ENCODE measurements around the gene ITM2B.
A peak's percentile ranks its signal among the peaks of the same experiment; 100 is the strongest.

The ITM2B gene

DNA sequence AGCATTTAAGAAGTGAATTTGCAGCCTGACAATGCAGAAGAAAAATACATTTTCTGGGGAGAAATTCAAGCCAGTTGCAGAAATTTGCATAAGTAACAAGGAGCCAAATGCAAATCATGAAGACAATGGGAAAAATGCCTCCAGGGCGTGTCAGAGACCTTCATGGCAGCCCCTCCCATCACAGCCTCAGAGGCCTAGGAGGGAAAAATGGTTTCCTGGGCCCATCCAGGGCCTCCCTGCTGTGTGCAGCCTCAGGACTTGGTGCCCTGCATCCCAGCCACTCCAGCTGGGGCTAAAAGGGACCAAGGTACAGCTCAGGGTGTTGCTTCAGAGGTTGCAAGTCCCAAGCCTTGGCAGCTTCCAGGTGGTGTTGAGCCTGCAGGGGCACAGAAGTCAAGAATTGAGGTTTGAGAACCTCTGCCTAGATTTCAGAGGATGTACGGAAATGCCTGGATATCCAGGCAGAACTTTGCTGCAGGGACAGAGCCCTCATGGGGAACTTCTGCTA, 16.7 kb upstream of the ITM2B start:
- no peak overlapping the region for H3K4me3 ChIP-seq (ENCODE audit: low read length)
- TF ChIP-seq ZNF274 (IDR thresholded peaks at IDR 0.05; ENCODE audit: low read depth, low read length): no peak

DNA sequence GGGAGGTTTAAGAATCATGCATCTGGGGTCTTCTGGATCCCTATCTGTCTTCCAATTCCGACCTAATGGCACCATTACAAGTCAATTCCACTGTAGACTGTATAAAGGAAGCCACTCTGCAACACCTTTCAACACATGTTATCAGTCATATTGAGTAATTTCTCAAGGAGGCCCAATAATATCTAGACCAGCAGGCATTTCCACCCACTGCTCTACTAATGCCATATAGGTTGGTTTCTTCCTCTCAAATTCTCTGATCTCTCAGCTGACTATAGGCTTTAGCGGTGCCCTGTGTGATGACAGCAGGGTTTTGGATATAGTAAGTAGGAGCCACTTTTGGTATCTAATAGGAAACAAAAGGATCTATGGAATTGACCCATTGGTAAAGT, 12.4 kb upstream of the ITM2B start:
- H3K4me3 ChIP-seq (ENCODE audit: low read length): no peak overlapping the region
- TF ChIP-seq ZNF274 (IDR thresholded peaks at IDR 0.05; ENCODE audit: low read depth, low read length): no peak

- H3K4me3 ChIP-seq (ENCODE audit: low read length): peak overlapping the region; percentile 42; the same call in 1 of the 2 replicates
- no peak for TF ChIP-seq ZNF274 (IDR thresholded peaks at IDR 0.05; ENCODE audit: low read depth, low read length)
Observed at GRCh38 chr13:48220981-48221685, 11.9 kb upstream of the ITM2B start.

DNA sequence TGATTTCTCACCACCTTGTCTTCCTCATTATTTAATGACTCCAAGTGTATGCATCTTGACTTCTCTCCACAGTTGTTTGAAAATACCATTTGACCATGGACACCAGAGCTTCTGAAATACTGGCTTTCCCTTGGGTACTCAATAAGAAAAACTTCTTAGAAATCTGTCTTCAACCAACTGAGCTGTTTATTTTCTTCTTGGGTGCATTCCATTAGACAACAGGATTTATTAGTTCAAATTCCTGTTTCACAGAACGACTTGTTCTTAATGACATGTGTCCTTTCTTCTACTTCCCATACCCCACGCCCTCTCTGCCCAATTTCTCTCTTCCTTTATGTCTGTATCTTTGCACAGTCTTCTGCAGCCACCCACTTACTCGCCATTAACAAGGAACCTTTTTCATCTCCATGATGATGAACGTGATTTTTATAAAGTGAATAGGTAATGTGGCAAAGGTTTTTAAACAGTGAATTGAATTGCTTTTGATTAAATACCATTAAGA, 11.3 kb upstream of the ITM2B start:
- H3K4me3 ChIP-seq (ENCODE audit: low read length): no peak overlapping the region; the same call in 1 of the 2 replicates
- no peak for TF ChIP-seq ZNF274 (IDR thresholded peaks at IDR 0.05; ENCODE audit: low read depth, low read length)

- no peak overlapping the region for H3K4me3 ChIP-seq (ENCODE audit: low read length)
Observed at GRCh38 chr13:48222358-48223301, 10.4 kb upstream of the ITM2B start.

DNA sequence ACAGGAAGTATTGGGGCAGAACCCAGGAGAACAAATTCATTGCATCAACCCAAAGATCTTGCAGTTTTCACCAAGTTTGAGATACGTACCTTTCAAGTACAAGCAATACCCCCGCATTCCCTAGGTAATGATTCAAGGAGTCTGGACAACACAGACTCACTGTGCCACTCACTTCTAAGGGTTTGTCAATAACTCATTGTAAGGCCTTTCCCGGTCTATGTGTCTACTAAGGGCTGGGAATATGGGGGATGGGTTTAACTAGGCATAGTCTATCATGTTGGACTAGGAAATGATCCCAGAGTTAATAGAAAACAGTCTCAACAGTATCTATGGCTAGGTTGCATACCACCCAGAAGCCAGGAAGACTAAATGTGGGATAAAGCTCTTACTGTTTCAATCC, 8.3 kb upstream of the ITM2B start:
- no peak overlapping the region for H3K4me3 ChIP-seq (ENCODE audit: low read length)
- no peak for TF ChIP-seq ZNF274 (IDR thresholded peaks at IDR 0.05; ENCODE audit: low read depth, low read length)

More at GRCh38 chr13:48222358-48223301, 10.4 kb upstream of the ITM2B start:
- TF ChIP-seq ZNF274 (IDR thresholded peaks at IDR 0.05; ENCODE audit: low read depth, low read length): no peak

GRCh38 chr13:48230541-48230940, 2.5 kb upstream of the ITM2B start:
- H3K4me3 ChIP-seq (ENCODE audit: low read length): no peak overlapping the region
- TF ChIP-seq ZNF274 (IDR thresholded peaks at IDR 0.05; ENCODE audit: low read depth, low read length): no peak

DNA sequence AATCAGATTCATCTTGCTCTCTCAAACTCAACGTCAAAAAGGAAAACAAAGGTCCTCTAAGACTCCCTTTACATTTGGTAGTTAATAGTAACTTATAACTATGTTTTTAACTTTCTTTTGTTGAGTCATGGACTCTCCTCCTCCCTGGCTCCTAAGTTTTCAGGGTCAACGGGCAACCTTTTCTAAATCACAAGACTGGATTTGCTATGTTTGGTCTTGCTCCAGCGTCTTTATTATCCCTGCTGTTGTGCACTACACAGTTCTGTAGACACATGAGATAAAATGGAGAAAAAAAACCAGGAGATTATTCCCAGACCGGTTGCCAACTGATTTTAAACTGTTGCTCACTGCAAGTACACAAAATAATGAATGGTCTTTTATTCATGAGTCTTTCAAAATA, 1.9 kb upstream of the ITM2B start:
- TF ChIP-seq ZNF274 (IDR thresholded peaks at IDR 0.05; ENCODE audit: low read depth, low read length): no peak

DNA sequence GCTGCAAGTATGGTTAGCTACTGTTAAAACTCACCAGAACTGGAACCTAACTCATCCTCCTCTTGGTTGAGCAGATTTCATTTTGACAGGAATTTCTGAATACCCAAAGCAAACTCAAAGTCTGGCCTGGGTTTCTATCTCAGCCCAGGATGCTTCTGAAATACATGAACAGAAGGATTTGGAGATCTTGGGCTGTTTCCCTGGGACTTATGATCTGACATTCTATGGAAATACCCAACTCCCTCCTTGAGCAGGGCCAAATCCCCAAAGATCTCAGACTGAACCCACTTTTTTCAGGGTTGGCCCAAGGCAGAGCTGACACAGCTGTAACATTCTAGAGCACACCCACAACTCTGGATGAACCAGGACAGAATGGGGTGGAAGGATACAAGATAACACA, 1.1 kb upstream of the ITM2B start:
- no peak overlapping the region for H3K4me3 ChIP-seq (ENCODE audit: low read length)
- no peak for TF ChIP-seq ZNF274 (IDR thresholded peaks at IDR 0.05; ENCODE audit: low read depth, low read length)

More for the DNA sequence above, 1.9 kb upstream of the ITM2B start:
- H3K4me3 ChIP-seq (ENCODE audit: low read length): no peak overlapping the region

DNA sequence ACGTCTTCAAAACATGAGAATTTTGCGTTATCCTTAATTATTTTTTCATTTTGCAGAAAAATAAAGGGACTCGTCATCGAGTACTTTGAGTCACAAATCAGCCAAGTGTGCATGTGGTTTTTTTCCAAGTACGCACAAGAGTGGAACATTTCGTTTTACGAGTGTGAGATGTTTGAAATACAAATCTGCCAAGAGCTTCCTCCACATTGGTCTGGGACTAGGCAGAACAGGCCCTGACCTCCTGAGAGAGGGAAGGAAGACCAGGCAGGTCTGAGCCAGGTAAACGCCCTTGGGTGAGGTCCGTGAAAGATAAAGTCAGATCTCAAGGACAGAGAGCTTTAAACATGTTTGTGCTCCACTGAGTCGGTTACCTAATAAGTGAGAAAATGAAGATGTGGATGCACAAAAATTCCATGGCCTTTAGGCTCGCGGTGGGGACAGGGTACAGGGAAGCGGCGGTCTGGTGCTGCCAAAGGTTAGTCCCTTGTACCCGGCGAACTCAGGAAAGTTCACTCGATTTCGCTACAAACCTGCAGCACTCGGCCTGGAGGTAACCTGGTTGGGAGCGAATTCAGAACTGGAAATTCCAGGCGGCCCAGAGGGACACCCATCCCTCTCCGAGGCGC, 473 bp upstream of the ITM2B start:
- no peak for TF ChIP-seq ZNF274 (IDR thresholded peaks at IDR 0.05; ENCODE audit: low read depth, low read length)
- H3K4me3 ChIP-seq (ENCODE audit: low read length): peak overlapping the region; percentile 73; the same call in 1 of the 2 replicates

- peak overlapping the region; percentile 94 for H3K4me3 ChIP-seq (ENCODE audit: low read length)
- no peak for TF ChIP-seq ZNF274 (IDR thresholded peaks at IDR 0.05; ENCODE audit: low read depth, low read length)
Observed at GRCh38 chr13:48233889-48234488, 983 bp downstream of the ITM2B start.

- no peak for TF ChIP-seq ZNF274 (IDR thresholded peaks at IDR 0.05; ENCODE audit: low read depth, low read length)
- peak overlapping the region; percentile 94; the same call in 1 of the 2 replicates for H3K4me3 ChIP-seq (ENCODE audit: low read length)
Observed at GRCh38 chr13:48234566-48235340, 1.7 kb downstream of the ITM2B start.

All from GM08714 (cell line).